SH-SY5Y (cell line): ENCODE data around the gene ANGPTL4.

Experiments
- GATA2 ChIP-seq: IDR thresholded peaks from 2 replicates; pipeline ENCODE4 v1.6.1; 2011; ENCODE audit warnings: mild to moderate bottlenecking, low read depth, low read length
- GATA3 ChIP-seq: IDR thresholded peaks from 2 replicates; pipeline ENCODE4 v1.6.1; 2011; ENCODE audit warnings: low read depth, mild to moderate bottlenecking, low read length, moderate library complexity

GRCh38 chr19:8366961-8367326 lies 3.0 kb downstream of the ANGPTL4 start:
- TF ChIP-seq GATA2: no peak
- no peak for TF ChIP-seq GATA3
